Cortex of kidney (tissue), 1 donor: ENCODE measurements around the gene IFNA1.
"Not testable (repeated sequence)": the region's sequence is repeated elsewhere in the genome, so short reads cannot be mapped to it uniquely, and the experiment has no call there.

ENCODE experiments used
- DNase-seq: peaks from one replicate; lab custom pipeline; 2025; lab: John Stamatoyannopoulos, UW

The IFNA1 gene

GRCh38 chr9:21443849-21444625 is 3.8 kb downstream of the IFNA1 start:
- DNase-seq, result no peak

GRCh38 chr9:21449312-21449711 is 9.1 kb downstream of the IFNA1 start:
- not testable (repeated sequence) for DNase-seq

- no peak for DNase-seq
Measured at GRCh38 chr9:21450733-21451394, 10.6 kb downstream of the IFNA1 start.

- DNase-seq, result no peak
Measured at GRCh38 chr9:21452681-21453080, 12.4 kb downstream of the IFNA1 start.

- DNase-seq, result no peak
Measured at GRCh38 chr9:21454149-21454548, 13.9 kb downstream of the IFNA1 start.

GRCh38 chr9:21455320-21455719 is 15.1 kb downstream of the IFNA1 start:
- no peak for DNase-seq

GRCh38 chr9:21461377-21461776 is 21.1 kb downstream of the IFNA1 start:
- no peak for DNase-seq

- no peak for DNase-seq
Measured at GRCh38 chr9:21465138-21465537, 24.9 kb downstream of the IFNA1 start.

GRCh38 chr9:21465859-21466518 is 25.8 kb downstream of the IFNA1 start:
- no peak for DNase-seq

- DNase-seq, result no peak
Measured at GRCh38 chr9:21470126-21470525, 29.9 kb downstream of the IFNA1 start.

- no peak for DNase-seq
Measured at GRCh38 chr9:21473236-21473635, 33.0 kb downstream of the IFNA1 start.

- no peak for DNase-seq
Measured at GRCh38 chr9:21477466-21477865, 37.2 kb downstream of the IFNA1 start.

- DNase-seq, result no peak
Measured at GRCh38 chr9:21479152-21479702, 39.0 kb downstream of the IFNA1 start.

- no peak for DNase-seq
Measured at GRCh38 chr9:21481470-21482056, 41.3 kb downstream of the IFNA1 start.

GRCh38 chr9:21482213-21482612 is 42.0 kb downstream of the IFNA1 start, which contains the start of gene IFNE:
Gene IFNE, minus strand, starts transcription at chr9:21482313. Its CDS starts 619 bp downstream, at chr9:21481694.
- DNase-seq, result no peak
